ENCODE results near the gene NEDD4L. TPM values are rescaled to one million over a fixed set of nuclear protein-coding genes. Genes with fewer than 3 reads are reported as not detected.

NEDD4L gene
- total RNA-seq, 1 donor from 2014 or later = 41.4 TPM

DNA sequence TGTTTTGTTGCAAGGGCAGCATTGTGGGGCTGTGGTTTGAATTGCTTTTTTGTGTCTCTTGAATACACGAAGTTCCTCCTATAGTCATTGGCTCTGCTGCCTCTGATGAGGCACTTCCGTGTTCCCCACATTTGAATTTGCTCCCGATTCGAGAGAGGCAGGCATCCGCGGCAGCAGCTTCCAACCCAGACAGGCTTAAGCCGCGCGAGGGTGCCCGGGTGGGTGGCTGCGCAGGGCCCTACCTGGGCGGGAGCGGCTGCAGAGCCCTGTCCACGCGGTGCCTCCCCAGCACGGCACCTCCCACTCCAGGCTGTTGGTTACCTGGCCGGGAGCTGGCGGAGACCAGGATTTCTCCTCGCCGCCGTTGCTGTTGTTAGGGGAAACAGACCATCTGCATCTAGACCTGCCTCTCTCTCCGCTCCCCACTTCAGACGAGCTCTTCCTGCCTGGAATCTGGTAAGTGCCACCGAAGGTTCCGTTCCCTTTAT, 151.3 kb downstream of the NEDD4L start:
- Mint-ChIP-seq H3K4me3 (peak overlapping the region; percentile 79), H3K27ac (ENCODE audit: unreplicated experiment) (no peak overlapping the region), H3K36me3 (ENCODE audit: low read depth) (no peaks in the 10 kb centered on the region), H3K4me1 (peaks cover 44% of the 10 kb centered on the region), H3K9me3 (no peaks in the 10 kb centered on the region), H3K27me3 (ENCODE audit: low read depth) (peaks cover 10% of the 10 kb centered on the region)
- TF ChIP-seq, protein P1, sequence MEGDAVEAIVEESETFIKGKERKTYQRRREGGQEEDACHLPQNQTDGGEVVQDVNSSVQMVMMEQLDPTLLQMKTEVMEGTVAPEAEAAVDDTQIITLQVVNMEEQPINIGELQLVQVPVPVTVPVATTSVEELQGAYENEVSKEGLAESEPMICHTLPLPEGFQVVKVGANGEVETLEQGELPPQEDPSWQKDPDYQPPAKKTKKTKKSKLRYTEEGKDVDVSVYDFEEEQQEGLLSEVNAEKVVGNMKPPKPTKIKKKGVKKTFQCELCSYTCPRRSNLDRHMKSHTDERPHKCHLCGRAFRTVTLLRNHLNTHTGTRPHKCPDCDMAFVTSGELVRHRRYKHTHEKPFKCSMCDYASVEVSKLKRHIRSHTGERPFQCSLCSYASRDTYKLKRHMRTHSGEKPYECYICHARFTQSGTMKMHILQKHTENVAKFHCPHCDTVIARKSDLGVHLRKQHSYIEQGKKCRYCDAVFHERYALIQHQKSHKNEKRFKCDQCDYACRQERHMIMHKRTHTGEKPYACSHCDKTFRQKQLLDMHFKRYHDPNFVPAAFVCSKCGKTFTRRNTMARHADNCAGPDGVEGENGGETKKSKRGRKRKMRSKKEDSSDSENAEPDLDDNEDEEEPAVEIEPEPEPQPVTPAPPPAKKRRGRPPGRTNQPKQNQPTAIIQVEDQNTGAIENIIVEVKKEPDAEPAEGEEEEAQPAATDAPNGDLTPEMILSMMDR (conservative IDR thresholded peaks at IDR 0.05) = no peak
- DNase-seq (ENCODE audit: low read depth, low spot score) = no peak

- H3K27ac Mint-ChIP-seq (ENCODE audit: unreplicated experiment) = no peak overlapping the region
Observed at GRCh38 chr18:58196164-58196563, 152.1 kb downstream of the NEDD4L start.

DNA sequence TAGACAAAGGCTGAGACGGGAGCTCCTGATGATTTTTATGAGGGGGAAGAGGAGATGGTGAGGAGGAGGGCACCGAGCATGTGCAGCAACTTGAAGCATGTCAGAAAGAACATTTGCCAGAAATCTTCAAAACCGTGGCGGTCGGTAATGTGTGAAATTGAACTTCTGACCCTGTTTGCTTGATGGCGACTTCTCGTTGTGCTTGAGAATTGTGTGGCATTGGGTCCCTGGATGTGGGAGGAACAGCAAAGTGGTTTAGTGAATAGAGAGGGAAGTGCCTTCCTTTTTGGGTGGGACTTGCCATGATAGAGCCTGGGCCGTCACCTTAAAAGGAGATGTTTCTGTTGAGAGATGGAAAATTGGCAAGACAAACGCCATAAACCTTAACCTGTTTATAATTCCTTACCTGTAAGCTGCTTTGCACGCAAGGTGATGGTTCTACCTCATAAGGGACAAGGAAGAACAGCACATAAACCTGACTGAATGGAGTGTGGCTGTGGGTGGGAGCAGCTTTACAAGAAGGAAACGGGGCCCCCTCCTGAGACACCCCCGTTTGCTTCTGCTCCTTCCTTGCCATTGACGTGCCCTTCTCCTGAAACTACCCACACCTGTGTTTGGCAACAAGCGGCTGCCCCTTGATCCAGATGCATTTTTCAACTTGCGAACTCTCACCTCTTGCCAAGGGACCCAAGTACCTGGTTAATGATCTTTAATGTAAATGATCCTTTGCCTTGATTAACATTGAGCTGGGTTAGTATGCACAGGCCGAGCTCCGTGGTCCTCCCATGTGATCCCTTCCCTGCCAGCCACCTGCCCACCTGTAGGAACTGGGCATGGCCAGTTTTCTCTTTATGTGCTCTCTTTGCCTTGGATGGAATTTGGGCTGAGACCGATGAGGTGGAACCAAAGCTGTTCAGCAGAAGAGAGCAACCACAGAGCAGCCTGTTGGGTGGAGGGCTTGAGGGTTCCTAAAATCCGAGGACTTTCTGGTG, 153.2 kb downstream of the NEDD4L start:
- TF ChIP-seq, protein P1 (conservative IDR thresholded peaks at IDR 0.05) = no peak
- H3K27me3 Mint-ChIP-seq (ENCODE audit: low read depth) = peaks cover 10% of the 10 kb centered on the region
- H3K4me1 Mint-ChIP-seq = peaks cover 54% of the 10 kb centered on the region
- H3K9me3 Mint-ChIP-seq = no peaks in the 10 kb centered on the region
- H3K27ac Mint-ChIP-seq (ENCODE audit: unreplicated experiment) = no peak overlapping the region
- DNase-seq (ENCODE audit: low read depth, low spot score) = no peak
- H3K4me3 Mint-ChIP-seq = peak overlapping the region; percentile 51
- H3K36me3 Mint-ChIP-seq (ENCODE audit: low read depth) = no peaks in the 10 kb centered on the region

More at GRCh38 chr18:58196164-58196563, 152.1 kb downstream of the NEDD4L start:
- TF ChIP-seq, protein P1 (conservative IDR thresholded peaks at IDR 0.05) = no peak
- Mint-ChIP-seq H3K4me1 (peaks cover 44% of the 10 kb centered on the region), H3K9me3 (no peaks in the 10 kb centered on the region), H3K4me3 (peak overlapping the region; percentile 79), H3K36me3 (ENCODE audit: low read depth) (no peaks in the 10 kb centered on the region), H3K27me3 (ENCODE audit: low read depth) (peaks cover 10% of the 10 kb centered on the region)
- DNase-seq (ENCODE audit: low read depth, low spot score) = no peak

- TF ChIP-seq, protein P1 (conservative IDR thresholded peaks at IDR 0.05) = no peak
- peaks cover under 1% of the 10 kb centered on the region for H3K27me3 Mint-ChIP-seq (ENCODE audit: low read depth)
- H3K4me3 Mint-ChIP-seq = peak overlapping the region; percentile 50
- no peak for DNase-seq (ENCODE audit: low read depth, low spot score)
- H3K36me3 Mint-ChIP-seq (ENCODE audit: low read depth) = no peaks in the 10 kb centered on the region
- H3K9me3 Mint-ChIP-seq = no peaks in the 10 kb centered on the region
- H3K27ac Mint-ChIP-seq (ENCODE audit: unreplicated experiment) = no peak overlapping the region
- peaks cover 46% of the 10 kb centered on the region for H3K4me1 Mint-ChIP-seq
Observed at GRCh38 chr18:58201268-58201667, 157.2 kb downstream of the NEDD4L start.

DNA sequence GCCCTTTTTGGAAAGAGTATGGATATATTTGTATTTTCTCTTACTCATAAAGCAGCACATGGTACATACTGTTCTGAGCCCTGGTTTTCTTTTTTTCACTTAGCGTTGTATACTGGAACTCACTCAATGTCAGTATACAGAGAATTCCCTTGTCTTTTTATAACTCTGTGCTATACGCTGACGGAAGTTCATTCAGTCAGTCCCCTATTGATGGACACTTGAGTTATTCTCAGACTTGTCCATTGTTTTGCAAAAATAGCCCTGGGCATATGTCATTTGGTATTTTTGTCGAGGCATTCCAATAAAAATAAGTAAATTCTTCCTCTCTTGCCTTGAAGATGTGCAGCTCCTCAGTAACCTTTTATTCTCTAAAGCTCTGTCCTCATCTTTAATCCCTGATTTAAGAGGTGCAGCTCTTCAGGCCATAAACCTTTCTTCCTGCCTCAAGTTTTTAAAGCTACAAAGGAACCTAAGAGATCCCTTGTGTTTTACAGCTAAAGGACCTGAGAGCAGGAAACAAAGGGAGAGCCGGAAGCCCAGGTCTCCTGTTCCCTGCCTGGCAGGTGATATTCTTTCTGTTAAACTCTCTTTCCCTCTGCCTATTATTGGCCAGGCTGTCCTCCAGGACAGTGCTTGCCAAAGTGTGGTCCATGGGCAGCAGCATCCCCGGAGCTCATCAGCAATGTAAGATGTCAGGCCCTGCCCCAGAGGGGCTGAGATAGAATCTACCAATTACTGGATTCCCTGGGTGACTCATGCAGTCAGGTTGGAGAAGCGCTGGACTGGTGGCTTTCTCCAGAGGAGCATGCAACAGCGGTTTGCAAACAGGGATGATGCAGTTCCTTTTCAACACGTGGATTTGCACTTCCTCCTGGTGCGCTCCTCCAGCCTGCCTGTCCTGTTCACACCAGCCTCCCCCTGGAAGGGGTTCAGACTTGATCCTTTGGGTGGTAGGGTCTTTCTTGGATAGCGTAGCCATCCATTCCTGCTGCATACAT, 158.0 kb downstream of the NEDD4L start:
- peak overlapping the region; percentile 72 for H3K27ac Mint-ChIP-seq (ENCODE audit: unreplicated experiment)
- peak overlapping the region; percentile 50 for H3K4me3 Mint-ChIP-seq
- H3K9me3 Mint-ChIP-seq = no peaks in the 10 kb centered on the region
- no peaks in the 10 kb centered on the region for H3K36me3 Mint-ChIP-seq (ENCODE audit: low read depth)
- H3K4me1 Mint-ChIP-seq = peaks cover 38% of the 10 kb centered on the region
- DNase-seq (ENCODE audit: low read depth, low spot score) = no peak
- TF ChIP-seq, protein P1 (conservative IDR thresholded peaks at IDR 0.05) = no peak
- H3K27me3 Mint-ChIP-seq (ENCODE audit: low read depth) = no peaks in the 10 kb centered on the region
